Measurements from ENCODE around the gene TBC1D22A. TPM values are rescaled to one million over a fixed set of nuclear protein-coding genes. Genes with fewer than 3 reads are reported as not detected.

The TBC1D22A gene
- total RNA-seq, 1 donor from 2014 or later: 24.2 TPM

DNA sequence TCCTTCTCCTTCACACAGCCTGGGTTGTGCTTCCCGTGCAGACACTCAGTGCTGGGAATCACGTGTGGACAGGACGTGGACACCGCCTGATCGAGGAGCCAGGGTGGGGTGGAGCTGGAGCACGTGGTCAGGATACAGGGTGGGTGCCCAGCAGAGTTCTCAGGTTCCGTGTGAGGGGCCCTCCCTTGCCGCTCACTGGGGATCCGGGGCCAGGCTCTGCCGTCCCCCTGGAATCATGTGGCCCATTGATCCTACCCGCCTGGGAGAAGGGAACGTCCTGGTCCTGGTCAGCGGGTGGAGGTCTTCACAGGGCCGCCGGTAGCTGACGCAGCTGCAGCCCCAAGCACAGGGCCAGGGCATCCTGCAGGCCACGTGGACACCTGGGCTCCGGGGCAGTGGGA lies 397.7 kb downstream of the TBC1D22A start:
- Mint-ChIP-seq H3K4me1 (ENCODE audit: low read depth, unreplicated experiment) (no peaks in the 10 kb centered on the region), H3K9me3 (ENCODE audit: unreplicated experiment) (no peaks in the 10 kb centered on the region), H3K4me3 (ENCODE audit: unreplicated experiment) (no peak overlapping the region), H3K27ac (ENCODE audit: unreplicated experiment) (no peak overlapping the region), H3K27me3 (ENCODE audit: low read depth, unreplicated experiment) (no peaks in the 10 kb centered on the region), H3K36me3 (ENCODE audit: low read depth, unreplicated experiment) (peaks cover 9% of the 10 kb centered on the region)
- Histone ChIP-seq H3K4me3 (ENCODE audit: insufficient read depth, low read depth, low read length) (no peak overlapping the region), H3K9ac (ENCODE audit: low read length) (no peak overlapping the region), H3K4me2 (ENCODE audit: low read length) (no peak overlapping the region), H2AFZ (ENCODE audit: low read depth, low read length) (no peak overlapping the region), H3K27me3 (ENCODE audit: insufficient read depth, low read length) (no peaks in the 10 kb centered on the region), H3K9me3 (ENCODE audit: insufficient read depth, low read depth, low read length) (no peaks in the 10 kb centered on the region), H3K4me1 (ENCODE audit: insufficient read depth, low read length) (peaks cover under 1% of the 10 kb centered on the region), H3K79me2 (ENCODE audit: insufficient read depth, low read length) (no peaks in the 10 kb centered on the region), H4K20me1 (ENCODE audit: insufficient read depth, low read length) (no peaks in the 10 kb centered on the region), H3K27ac (ENCODE audit: low read depth, low read length) (no peak overlapping the region), H3K36me3 (ENCODE audit: insufficient read depth, low read length) (no peaks in the 10 kb centered on the region)
- TF ChIP-seq, protein P1, sequence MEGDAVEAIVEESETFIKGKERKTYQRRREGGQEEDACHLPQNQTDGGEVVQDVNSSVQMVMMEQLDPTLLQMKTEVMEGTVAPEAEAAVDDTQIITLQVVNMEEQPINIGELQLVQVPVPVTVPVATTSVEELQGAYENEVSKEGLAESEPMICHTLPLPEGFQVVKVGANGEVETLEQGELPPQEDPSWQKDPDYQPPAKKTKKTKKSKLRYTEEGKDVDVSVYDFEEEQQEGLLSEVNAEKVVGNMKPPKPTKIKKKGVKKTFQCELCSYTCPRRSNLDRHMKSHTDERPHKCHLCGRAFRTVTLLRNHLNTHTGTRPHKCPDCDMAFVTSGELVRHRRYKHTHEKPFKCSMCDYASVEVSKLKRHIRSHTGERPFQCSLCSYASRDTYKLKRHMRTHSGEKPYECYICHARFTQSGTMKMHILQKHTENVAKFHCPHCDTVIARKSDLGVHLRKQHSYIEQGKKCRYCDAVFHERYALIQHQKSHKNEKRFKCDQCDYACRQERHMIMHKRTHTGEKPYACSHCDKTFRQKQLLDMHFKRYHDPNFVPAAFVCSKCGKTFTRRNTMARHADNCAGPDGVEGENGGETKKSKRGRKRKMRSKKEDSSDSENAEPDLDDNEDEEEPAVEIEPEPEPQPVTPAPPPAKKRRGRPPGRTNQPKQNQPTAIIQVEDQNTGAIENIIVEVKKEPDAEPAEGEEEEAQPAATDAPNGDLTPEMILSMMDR (IDR thresholded peaks at IDR 0.05; ENCODE audit: insufficient read depth, low read depth, low read length): no peak
- TF ChIP-seq EZH2 (IDR thresholded peaks at IDR 0.05; ENCODE audit: insufficient read depth, low read length): no peak
- FAIRE-seq (no peak), DNase-seq (ENCODE audit: low read depth) (no peak)

DNA sequence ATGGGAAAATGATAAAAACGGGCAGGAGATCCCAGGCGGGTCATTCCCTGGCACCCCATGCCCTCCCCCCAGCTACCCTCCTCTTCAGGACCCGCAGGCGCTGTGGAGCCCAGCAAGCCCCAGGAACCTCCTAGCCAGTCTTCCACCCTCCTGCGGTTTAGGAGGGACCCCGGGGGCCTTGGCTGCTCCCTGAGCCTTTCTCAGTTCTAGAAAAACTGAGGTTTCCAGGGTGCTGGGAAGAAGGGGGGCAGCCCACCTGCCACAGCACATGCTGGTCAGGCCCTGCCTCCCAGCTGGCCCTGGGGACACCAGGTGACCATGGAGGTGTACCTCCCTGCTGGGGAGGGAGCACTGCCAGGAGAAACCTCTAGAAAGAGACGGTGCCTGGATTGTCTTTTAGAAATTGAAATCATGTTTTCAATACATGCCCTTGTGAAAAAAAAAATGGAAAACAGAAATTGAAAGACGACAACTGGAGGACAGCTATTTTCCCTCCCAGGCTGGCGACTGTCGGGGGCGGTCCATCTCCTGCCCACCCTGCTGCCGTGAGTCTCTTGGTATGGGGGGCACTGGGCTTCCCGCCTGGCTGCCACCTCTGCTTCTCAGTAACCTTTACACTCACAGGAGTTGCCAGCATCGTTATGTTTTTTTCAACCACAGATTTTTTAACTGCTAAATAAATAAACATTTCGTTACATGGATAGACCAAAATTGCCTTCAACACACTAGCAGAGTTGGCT lies 398.5 kb downstream of the TBC1D22A start:
- no peak overlapping the region for H3K27ac ChIP-seq (ENCODE audit: low read depth, low read length)
- no peaks in the 10 kb centered on the region for H3K36me3 ChIP-seq (ENCODE audit: insufficient read depth, low read length)
- H3K4me3 ChIP-seq (ENCODE audit: insufficient read depth, low read depth, low read length): no peak overlapping the region
- Mint-ChIP-seq H3K36me3 (ENCODE audit: low read depth, unreplicated experiment) (peaks cover 9% of the 10 kb centered on the region), H3K9me3 (ENCODE audit: unreplicated experiment) (no peaks in the 10 kb centered on the region), H3K27ac (ENCODE audit: unreplicated experiment) (no peak overlapping the region), H3K4me1 (ENCODE audit: low read depth, unreplicated experiment) (no peaks in the 10 kb centered on the region), H3K4me3 (ENCODE audit: unreplicated experiment) (no peak overlapping the region), H3K27me3 (ENCODE audit: low read depth, unreplicated experiment) (no peaks in the 10 kb centered on the region)
- H4K20me1 ChIP-seq (ENCODE audit: insufficient read depth, low read length): no peaks in the 10 kb centered on the region
- H3K9me3 ChIP-seq (ENCODE audit: insufficient read depth, low read depth, low read length): no peaks in the 10 kb centered on the region
- no peak overlapping the region for H2AFZ ChIP-seq (ENCODE audit: low read depth, low read length)
- no peak overlapping the region for H3K9ac ChIP-seq (ENCODE audit: low read length)
- H3K79me2 ChIP-seq (ENCODE audit: insufficient read depth, low read length): no peaks in the 10 kb centered on the region
- DNase-seq (ENCODE audit: low read depth): no peak
- H3K4me1 ChIP-seq (ENCODE audit: insufficient read depth, low read length): no peaks in the 10 kb centered on the region
- H3K27me3 ChIP-seq (ENCODE audit: insufficient read depth, low read length): no peaks in the 10 kb centered on the region
- no peak for FAIRE-seq
- no peak for TF ChIP-seq EZH2 (IDR thresholded peaks at IDR 0.05; ENCODE audit: insufficient read depth, low read length)
- TF ChIP-seq, protein P1 (IDR thresholded peaks at IDR 0.05; ENCODE audit: insufficient read depth, low read depth, low read length): no peak
- H3K4me2 ChIP-seq (ENCODE audit: low read length): no peak overlapping the region

DNA sequence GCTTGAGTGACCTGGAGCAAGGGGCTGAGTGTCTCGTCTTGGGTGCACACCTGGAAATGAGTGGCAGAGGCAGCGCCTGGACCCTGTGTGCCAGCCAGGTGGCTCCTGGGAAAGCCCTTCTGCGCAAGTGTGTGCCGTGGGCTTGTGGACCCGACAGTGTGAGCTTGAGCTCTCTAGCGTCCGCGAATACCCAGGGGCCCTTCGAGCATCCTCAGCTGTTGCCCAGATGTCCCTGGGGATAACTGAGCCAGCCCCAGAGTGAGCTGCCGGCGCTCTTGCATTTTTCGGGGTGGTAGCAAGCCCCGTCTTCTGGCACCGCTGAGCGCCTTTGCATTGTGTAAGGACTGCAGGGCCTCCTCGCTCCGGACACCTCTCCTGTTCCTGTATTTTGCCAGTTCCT lies 399.2 kb downstream of the TBC1D22A start:
- Mint-ChIP-seq H3K4me1 (ENCODE audit: low read depth, unreplicated experiment) (no peaks in the 10 kb centered on the region), H3K4me3 (ENCODE audit: unreplicated experiment) (no peak overlapping the region), H3K27ac (ENCODE audit: unreplicated experiment) (no peak overlapping the region), H3K36me3 (ENCODE audit: low read depth, unreplicated experiment) (peaks cover 9% of the 10 kb centered on the region), H3K27me3 (ENCODE audit: low read depth, unreplicated experiment) (no peaks in the 10 kb centered on the region), H3K9me3 (ENCODE audit: unreplicated experiment) (no peaks in the 10 kb centered on the region)
- Histone ChIP-seq H2AFZ (ENCODE audit: low read depth, low read length) (no peak overlapping the region), H3K4me1 (ENCODE audit: insufficient read depth, low read length) (no peaks in the 10 kb centered on the region), H3K9ac (ENCODE audit: low read length) (no peak overlapping the region), H3K79me2 (ENCODE audit: insufficient read depth, low read length) (no peaks in the 10 kb centered on the region), H3K9me3 (ENCODE audit: insufficient read depth, low read depth, low read length) (no peaks in the 10 kb centered on the region), H3K27me3 (ENCODE audit: insufficient read depth, low read length) (no peaks in the 10 kb centered on the region), H3K27ac (ENCODE audit: low read depth, low read length) (no peak overlapping the region), H3K4me2 (ENCODE audit: low read length) (no peak overlapping the region), H3K4me3 (ENCODE audit: insufficient read depth, low read depth, low read length) (no peak overlapping the region), H4K20me1 (ENCODE audit: insufficient read depth, low read length) (no peaks in the 10 kb centered on the region), H3K36me3 (ENCODE audit: insufficient read depth, low read length) (no peaks in the 10 kb centered on the region)
- no peak for FAIRE-seq
- no peak for DNase-seq (ENCODE audit: low read depth)
- TF ChIP-seq, protein P1 (IDR thresholded peaks at IDR 0.05; ENCODE audit: insufficient read depth, low read depth, low read length): no peak

All from astrocyte (in vitro differentiated cells and primary cell).